HEK293 (cell line): ENCODE measurements around the gene MS4A12.

ENCODE experiments used
- CTCF ChIA-PET: fragments of 350-600 bp; formaldehyde crosslinking; extraction: SDS; loops from one replicate; lab custom pipeline; 2021; ENCODE audit warnings: antibody characterized with exemption; lab: Yijun Ruan, JAX
- POLR2A ChIA-PET: fragments of 300-600 bp; formaldehyde crosslinking; extraction: SDS; loops from one replicate; lab custom pipeline; 2020; ENCODE audit warnings: antibody characterized with exemption, inconsistent platforms; lab: Yijun Ruan, JAX
- H3K27ac ChIP-seq: fragments of 200-500 bp; sonication (Bioruptor generic); 2 replicates; pipeline ENCODE4 v1.5.1; 2014; ENCODE audit warnings: low read depth, low read length, control low read depth, inconsistent platforms; ENCODE audit errors: extremely low read depth
- H3K36me3 ChIP-seq, 2 experiments: fragments of 200-500 bp in 1 of 2; sonication (Bioruptor generic) in 1 of 2; 1 replicate in 1 of 2; 2 replicates in 1 of 2; pipeline ENCODE4 v1.5.1; 2014 to 2017; ENCODE audit warnings: inconsistent platforms in 2 of 2, low read length in 2 of 2; ENCODE audit not compliant: control insufficient read depth in 2 of 2, insufficient read depth in 1 of 2
- H3K4me1 ChIP-seq: fragments of 200-500 bp; sonication (Bioruptor generic); 2 replicates; pipeline ENCODE4 v1.5.1; 2014; ENCODE audit warnings: mild to moderate bottlenecking, low read length, inconsistent platforms; ENCODE audit not compliant: control insufficient read depth, insufficient read depth
- H3K4me3 ChIP-seq: 2 replicates; pipeline ENCODE4 v1.5.1; 2011; ENCODE audit warnings: low read depth, mild to moderate bottlenecking, control low read depth, low read length, moderate library complexity
- H3K9me3 ChIP-seq: fragments of 200-500 bp; sonication (Bioruptor generic); 2 replicates; pipeline ENCODE4 v1.5.1; 2014; ENCODE audit warnings: low read depth, low read length, inconsistent platforms; ENCODE audit not compliant: control insufficient read depth, insufficient read depth
- ATF2 ChIP-seq: fragments of 450-650 bp; formaldehyde crosslinking; IDR thresholded peaks from 2 replicates; pipeline ENCODE4 v1.5.1; 2016; ENCODE audit warnings: missing biosample characterization, missing genetic modification characterization, low read depth
- KLF10 ChIP-seq: fragments of 450-650 bp; IDR thresholded peaks from 2 replicates; pipeline ENCODE4 v1.5.1; 2018; ENCODE audit warnings: missing biosample characterization, mild to moderate bottlenecking, missing genetic modification characterization
- ZNF16 ChIP-seq: fragments of 450-650 bp; formaldehyde crosslinking; IDR thresholded peaks from 2 replicates; pipeline ENCODE4 v1.5.1; 2016; ENCODE audit warnings: low read depth, missing biosample characterization, missing genetic modification characterization

Gene MS4A12

GRCh38 chr11:60544077-60544476, 51.5 kb downstream of the MS4A12 start:
- CTCF ChIA-PET, result interaction anchor here (0.6 to 1.0 kb wide), 2 partner anchors 52 to 231 kb away, joined by 3 to 5 read pairs; no protein-coding TSS in a partner anchor
- TF ChIP-seq KLF10 (tag by site-specific recombination) (no peak), ZNF16 (tag by site-specific recombination) (no peak), ATF2 (tag by site-specific recombination) (peak; percentile 36; the same call in 1 of the 2 replicates)
- no peak overlapping the region for H3K27ac ChIP-seq
- no peaks in the 10 kb centered on the region for H3K36me3 ChIP-seq
- H3K4me1 ChIP-seq, result no peaks in the 10 kb centered on the region
- no peak overlapping the region for H3K4me3 ChIP-seq
- POLR2A ChIA-PET, result no interaction called here
- H3K9me3 ChIP-seq, result no peaks in the 10 kb centered on the region
